Hippocampal formation (tissue), 2 donors: Measurements from ENCODE around the gene CSTF2.
"Not testable (repeated sequence)": the region's sequence is repeated elsewhere in the genome, so short reads cannot be mapped to it uniquely, and the experiment has no call there.

Experiments used
- DNase-seq, 2 donors: peaks; one replicate each; lab custom pipeline; 2025; lab: John Stamatoyannopoulos, UW

CSTF2 gene, protein sequence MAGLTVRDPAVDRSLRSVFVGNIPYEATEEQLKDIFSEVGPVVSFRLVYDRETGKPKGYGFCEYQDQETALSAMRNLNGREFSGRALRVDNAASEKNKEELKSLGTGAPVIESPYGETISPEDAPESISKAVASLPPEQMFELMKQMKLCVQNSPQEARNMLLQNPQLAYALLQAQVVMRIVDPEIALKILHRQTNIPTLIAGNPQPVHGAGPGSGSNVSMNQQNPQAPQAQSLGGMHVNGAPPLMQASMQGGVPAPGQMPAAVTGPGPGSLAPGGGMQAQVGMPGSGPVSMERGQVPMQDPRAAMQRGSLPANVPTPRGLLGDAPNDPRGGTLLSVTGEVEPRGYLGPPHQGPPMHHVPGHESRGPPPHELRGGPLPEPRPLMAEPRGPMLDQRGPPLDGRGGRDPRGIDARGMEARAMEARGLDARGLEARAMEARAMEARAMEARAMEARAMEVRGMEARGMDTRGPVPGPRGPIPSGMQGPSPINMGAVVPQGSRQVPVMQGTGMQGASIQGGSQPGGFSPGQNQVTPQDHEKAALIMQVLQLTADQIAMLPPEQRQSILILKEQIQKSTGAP

DNA sequence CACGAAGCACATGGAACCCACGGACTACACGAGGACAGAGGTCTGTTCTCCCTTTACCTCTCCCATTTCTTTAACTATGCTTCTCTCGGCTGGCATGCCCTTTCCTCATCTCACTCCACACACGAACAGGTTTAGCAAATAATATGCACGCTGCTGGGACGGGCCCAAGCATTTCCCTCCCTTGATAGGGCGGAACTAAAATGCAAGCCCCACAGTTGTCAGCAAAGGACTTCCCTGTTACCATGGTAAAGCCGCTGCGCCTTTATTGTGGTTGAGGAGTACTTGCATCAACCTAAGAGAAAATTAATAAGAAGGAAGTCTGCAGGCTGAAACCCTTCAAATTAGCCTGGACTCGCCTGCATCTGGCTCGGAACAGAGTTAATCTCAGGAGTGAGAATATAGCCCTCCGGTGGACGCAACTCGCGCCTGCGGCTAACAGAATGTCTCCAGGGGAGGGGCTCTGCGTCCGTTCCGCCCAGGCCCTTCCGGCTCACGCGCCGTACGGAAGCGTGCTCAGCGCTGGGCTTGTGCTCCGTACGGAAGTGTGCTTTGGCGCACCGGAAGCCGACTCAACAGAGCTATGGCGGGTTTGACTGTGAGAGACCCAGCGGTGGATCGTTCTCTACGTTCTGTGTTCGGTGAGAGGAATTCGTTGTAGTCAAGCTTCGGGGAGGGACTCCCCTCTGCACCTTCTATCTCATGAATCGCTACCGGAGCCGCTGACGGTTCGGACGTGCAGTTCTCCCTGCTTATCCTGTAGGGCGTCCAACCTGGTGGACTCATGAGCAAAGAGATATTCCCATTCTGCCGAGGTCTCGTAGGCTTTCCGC, at the start of gene CSTF2:
CSTF2 (plus strand) TSS at position 555 of the 830 bp plus-strand sequence; CDS start at position 581, 26 bp downstream.
- DNase-seq, result peak; percentile 39 to 58

DNA sequence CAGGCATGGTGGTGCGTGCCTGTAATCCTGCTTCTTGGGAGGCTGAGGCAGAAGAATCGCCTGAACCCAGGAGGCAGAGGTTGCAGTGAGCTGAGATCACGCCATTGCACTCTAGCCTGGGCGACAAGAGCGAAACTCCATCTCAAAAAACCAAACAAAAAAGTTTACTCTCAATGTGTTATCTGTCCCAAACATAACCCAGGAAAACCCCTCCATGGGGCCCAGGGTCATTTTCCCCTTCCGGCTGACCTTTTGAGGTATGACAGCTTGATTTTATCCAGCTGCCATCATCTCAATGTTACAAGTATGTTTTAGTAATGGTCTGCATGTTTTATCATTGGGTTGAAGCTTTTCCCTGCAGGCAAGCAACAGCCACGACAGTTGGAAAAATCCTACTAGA, 23.8 kb upstream of the CSTF2 start:
- not testable (repeated sequence) for DNase-seq

DNA sequence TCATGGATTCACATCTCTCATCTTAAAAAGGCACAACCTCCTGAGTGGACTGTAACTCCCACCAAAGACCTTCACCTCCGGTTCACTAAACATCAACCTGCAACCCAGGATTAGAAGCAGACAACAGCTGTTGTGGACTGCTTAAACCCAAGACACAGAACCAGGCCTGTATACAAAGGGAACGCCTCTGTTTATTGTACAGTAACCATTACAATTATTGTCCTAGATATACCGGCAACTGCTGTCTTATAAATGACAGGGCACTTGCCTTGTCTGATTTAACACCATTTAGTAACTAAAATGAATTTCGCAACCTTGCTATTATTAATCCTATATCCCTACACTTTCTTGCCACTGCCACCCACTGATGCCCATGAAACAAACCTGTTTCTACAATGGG, 22.8 kb upstream of the CSTF2 start:
- no peak for DNase-seq

DNA sequence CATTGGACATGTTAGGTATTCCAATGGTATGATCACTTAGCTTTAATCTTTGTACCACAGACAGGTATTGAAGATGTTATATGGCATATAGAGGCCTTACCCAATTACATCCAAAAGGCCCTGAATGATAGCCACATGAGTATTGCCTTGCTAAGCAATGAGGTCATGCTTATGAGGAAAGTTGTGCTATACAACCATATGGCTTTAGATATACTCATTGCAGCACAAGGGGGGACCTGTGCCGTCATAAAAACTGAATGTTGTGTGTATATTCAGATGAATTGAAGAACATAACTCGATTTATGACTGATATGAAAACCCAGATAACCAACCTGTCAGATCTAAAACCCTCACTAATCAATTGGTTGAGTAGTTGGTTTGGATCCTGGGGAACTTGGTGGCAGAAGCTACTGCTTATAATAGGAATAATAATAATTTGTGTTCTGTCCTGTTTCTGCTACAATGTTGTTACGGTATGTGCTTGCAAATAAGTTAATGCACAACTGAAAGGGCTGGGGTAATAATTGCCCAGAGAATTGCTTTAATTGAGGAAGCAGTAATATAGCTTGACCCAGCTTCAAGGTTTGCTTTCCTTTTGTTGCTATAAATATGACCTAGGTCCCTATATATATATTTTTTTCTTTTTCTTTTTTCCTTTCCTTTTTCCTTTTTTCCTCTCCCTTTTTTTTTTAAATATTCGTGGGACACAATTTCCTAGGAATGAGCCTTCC, 21.5 kb upstream of the CSTF2 start:
- no peak for DNase-seq

DNA sequence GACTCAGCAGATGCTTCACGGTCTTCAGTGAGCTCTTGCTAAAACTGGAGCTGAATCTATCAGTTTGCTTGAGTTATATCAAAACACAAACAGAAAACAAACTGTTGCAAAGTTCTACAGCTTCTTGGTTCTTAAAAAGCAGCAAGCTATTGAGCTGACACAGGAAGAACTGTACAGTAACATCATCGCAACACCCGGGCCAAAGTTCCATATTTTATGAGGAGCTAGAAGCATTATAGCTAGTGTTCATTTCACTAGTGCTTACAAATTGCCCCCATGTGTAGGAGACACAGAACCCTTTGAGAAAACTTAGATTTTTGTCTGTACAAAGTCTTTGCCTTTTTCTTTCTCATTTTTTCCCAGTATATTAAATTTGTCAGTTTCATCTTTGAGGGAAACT, 17.3 kb upstream of the CSTF2 start:
- no peak for DNase-seq

DNA sequence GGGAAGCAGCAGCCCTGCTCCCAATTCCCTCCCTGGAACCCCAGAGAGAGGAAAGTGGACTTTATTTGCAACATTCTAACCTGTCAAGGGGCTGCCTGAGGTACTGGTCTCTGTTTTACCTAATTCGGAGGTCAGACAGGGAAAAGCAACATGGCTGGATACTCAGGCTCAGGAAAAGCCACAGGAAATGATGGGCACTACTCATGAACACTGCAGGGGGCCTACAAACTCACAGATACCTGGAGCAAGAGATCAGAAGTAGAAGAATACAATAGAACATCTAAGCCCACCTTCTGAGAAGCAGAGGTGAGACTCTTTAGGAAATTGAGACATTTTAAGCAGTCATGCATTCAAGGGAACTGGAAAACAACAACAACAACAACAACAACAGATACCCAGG, 15.4 kb upstream of the CSTF2 start:
- no peak for DNase-seq

DNA sequence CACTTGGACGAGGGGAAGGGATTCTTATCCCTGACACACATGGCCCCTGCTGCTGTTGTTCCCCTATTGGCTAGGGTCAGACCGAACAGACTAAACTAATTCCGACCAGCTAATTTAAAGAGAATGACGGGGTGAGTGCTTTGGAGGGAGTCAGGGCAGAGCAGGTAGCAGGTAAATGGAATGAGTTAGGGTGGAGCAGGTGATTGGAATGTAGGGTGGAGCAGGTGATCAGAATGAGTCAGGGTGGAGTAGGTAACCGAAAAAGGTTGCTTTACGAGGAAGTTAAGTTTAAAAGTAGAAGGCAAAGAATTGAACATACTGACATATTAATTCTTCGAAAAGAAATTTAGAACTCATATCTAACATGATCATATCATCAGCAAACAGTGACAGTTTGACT, 11.9 kb upstream of the CSTF2 start:
- not testable (repeated sequence) for DNase-seq

DNA sequence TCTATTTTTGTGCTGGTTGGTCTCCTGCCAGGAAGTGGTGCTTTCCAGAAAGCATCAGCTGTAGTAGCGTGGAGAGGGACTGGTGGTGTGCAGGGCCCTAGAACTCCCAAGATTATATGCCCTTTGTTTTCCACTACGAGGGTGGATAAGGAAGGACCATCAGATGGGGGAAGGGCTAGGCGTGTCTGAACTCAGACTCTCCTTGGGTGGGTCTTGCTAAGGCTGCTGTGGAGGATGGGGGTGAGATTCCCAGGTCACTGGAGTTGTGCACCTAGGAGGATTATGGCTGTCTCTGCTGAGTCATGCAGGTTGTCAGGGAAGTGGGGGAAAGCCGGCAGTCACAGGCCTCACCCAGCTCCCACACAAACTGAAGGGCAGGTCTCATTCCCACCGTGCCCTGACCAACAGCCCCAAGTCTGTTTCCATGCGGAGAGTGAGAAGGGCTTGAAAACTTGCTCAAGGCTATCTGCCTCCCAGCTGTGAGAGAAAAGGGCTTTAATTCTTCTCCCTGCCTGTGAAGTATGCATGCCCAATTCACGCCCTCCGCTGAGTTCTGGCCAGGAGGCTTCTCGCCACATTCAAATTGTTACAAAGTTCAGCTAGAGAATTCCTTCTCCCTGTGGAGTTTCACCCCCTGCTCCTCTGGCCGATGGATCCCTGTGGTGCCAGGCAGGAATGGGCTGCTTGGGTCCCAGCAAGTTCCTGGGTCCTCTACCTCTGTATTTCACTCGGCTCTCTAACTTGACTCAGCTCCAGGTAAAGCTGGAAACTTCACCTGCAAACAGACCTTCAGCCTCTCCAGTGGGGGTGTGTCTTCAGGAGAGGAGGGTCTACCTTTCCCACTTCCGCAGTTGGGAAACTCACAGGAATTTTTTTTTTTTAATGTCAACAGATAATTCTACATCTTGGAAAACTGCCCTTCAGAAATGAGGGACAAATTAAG, 7.7 kb upstream of the CSTF2 start:
- DNase-seq, result no peak

DNA sequence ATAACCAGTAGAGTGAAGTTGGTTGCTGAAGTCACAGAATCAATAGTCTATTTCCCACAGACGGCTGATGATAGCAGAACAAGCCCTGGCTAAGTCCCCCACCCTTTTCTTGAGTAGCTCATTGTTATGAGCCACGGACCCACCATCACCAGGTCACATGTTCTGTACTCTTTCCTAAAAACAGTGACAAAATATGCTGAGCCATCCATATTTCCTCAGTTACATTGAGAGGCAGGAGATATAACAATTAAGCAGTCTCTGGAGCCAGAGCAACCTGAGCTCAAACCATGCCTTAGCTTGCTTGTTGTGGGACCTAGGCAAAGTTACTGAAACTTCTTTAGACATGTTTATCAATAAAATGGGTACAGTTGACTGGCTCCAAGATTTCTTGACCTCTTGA, 2.9 kb upstream of the CSTF2 start:
- DNase-seq, result no peak

DNA sequence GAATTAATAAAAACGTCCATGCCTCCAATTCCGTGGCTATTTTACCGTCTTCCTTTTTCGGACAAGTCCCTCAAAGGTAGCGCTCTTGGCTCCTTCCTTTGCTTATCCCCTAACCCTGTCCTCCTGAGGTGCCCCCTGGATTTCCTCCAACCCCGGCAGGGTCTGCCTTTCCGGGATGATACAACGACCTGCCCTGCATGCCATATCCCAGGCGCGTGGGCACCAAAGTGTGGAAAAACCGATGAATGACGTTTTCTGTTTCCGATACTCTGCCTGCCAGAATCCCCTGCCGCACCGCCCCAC, 706 bp upstream of the CSTF2 start:
- DNase-seq, result no peak

DNA sequence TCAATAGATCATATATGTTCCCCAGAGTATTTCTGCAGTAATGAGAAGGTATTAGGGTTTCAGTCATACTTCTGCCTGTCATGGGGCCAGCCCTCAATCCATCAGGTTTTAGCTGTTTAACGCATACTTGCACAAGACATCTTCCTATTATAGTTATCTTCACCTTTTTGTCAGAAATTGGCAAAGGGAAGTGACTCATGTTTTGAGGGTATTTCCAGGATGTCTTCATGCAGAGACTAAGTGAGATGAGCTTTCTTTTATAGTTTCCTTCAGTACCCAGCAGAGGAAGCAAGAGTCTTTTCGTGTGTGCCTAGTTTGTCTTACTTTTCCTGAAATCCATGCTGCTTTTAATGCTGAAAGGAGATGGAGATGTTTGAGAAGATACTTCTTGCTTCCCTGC, 9.5 kb downstream of the CSTF2 start:
- DNase-seq, result no peak

DNA sequence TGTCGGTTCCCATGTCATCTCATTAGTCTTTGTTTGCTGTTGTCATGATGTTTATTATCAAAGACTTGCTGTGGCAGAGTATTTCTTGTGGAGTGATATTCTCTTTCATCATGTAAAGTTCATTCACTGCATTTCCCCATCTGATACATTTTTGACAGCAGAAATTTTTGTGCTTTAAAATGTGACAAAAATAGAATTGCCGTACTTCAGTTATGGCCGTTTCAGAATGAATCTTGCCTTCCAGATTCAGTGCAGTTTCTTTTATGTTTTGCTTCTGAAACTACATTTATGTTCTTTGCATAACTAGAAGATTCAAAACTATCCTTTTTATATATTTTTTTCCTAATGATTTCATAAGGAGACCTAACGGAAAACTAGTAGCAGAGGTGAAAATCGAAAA, 10.0 kb downstream of the CSTF2 start:
- DNase-seq, result no peak

DNA sequence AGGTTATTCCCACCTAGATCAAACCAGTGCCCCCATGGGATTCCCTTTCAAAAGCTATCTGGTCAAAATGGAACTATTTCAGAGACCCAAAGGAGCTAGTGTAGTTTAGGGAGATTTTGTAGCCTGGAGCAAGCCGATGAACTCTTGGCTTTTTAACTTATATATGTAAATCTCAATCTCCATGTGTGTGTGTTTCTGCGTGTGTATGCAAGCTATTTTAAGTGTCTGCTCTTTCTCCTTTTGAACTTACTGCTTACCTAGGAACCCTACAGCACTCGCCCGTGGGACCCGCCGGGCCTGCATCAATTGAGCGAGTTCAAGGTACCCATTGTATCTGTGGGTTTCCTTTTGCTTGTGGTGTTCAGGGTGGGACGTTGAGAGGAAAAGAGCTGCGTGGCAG, 10.4 kb downstream of the CSTF2 start:
- no peak for DNase-seq

DNA sequence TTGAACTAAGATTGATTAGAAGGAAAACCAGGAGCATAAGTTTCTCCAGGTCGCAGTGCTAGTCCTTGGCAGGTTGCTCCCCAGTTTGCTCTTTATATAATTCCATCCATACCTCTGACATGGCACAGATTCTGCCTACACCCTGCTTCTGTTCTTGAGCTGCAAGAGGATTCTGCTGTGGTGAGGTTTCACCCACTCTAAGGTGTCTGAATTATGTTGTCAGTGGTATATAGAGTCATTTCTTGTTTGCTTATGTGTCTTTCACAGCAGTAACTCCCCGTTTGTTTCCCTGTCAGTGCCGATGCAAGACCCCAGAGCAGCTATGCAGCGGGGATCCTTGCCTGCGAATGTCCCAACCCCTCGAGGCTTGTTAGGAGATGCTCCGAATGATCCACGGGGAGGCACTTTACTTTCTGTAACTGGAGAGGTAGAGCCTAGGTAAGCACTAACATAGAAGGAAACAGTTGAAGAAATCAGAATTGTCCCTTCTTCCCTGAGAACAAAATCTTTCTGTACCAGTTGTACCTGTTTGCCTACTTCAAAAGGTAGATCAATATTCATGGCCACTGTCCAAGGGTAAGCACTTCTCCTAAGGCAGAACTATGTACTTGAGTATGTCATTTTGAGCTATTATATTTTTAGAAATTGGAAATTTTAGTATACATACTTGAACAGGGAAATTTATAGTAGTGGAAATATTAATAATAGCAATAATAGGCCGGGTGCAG, 11.2 kb downstream of the CSTF2 start:
- no peak for DNase-seq

DNA sequence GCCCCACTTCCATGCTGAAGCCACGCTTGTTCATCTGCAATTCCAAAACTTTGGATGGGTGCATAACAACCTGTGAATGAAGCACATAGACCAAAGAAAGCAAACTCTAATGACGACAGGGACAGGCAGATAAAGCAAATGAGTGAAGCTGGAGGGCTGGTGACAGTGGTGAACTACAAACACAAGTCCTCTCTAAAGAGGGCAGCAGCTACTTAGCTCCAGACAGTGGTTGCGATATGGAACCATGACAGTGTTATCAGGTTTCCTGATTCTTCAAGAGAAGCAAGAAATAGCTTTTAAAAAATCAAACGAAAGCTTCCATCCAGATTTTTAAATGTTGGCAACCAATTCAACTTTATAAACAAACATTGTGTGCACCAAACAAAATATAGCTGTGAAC, 30.1 kb downstream of the CSTF2 start:
- no peak for DNase-seq

DNA sequence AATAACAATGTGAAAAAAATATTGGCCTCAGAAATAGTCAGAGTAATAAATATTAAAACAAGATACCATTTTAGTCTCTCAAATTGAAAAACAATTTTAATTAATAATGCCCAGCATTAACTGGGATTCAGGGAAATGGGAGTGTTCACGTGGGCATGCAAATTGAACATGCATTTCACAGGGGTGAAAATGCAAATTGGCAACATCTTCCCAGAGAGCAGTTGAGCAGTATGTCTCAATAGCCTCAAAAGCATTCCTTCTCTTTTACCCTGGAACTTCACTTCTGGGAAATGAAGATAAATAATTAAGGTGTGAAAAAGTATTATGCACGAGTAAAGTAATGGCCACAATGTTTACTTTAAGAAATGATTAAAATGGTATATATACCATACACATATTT, 32.6 kb downstream of the CSTF2 start:
- DNase-seq, result no peak

DNA sequence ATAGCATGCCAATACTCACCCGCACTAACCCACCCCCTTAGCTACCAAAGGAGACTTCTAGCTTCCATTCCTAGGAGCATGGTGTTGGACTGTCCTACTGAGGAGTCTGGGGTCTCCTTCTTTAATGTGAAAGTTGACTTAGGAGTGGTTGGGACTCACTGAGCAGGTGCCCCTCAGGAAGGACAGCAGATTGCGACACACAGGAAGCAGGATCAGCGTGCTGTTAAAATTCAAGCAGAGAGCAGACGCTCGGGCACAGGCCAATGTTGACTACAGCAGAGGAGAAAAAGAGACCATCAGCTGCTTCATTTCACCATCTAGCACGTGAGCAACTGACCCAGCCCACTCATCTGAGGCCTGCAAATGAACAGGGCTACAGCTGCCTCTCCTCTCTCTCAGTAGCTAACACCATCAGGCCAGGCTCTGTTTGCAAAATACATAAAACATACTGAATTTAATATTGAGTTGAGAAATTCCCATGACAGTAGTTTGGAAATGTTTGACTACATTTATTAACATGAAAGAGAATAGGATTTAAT, 43.2 kb downstream of the CSTF2 start:
- no peak for DNase-seq

DNA sequence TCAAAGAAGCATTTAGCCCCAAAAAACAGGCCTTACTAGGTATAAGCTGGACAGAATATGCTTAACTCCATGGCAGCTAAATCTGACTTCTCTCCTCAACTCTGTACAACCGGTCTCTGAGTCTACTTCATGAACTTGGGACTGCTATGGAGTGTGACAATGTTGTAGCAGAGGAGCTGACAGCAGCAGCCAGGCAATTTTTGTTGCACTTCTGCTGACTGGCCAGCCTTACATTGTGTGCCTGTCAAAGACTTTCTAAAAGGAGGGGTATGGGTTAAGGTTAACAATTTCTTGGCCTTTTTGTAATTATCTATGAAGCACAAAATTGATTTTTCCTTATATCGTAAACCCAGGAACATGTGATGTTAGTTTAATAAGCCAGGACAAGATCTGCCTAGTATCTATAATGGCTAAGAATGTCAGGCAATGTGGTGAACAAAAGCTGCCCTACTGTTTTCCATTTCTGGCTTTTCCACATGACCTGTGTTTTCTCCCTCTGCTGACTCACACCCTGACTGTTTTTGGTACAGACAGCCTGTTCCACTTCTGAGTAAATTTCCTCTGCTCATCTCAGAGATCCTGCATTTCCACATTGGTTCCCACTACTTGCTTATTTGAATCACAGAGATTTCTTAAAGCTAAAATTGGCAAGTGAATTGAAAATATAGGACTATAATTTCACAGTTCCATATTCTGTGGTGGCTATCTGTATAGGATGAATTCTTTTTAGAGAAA, 44.6 kb downstream of the CSTF2 start:
- DNase-seq, result peak in 1 of 2 donors; percentile 4

DNA sequence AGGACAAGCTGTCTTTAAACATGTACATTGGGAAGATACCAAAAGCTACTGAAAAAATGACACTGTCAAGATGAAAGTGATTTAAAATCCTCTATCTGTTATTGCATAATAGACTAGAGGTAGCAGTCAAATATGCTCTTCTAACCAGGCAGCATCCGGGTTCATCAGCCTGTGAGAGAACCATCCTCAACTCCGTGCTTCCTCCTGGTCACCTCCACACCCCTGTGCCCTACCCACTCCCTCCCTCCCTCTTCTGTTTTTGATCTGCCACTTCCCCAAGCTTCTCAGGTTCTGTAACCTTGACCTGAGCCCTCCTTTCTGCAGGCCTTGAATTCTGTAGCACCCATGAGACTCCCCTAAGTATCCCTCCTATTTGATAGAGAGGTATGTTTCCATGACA, 48.1 kb downstream of the CSTF2 start:
- DNase-seq, result no peak

DNA sequence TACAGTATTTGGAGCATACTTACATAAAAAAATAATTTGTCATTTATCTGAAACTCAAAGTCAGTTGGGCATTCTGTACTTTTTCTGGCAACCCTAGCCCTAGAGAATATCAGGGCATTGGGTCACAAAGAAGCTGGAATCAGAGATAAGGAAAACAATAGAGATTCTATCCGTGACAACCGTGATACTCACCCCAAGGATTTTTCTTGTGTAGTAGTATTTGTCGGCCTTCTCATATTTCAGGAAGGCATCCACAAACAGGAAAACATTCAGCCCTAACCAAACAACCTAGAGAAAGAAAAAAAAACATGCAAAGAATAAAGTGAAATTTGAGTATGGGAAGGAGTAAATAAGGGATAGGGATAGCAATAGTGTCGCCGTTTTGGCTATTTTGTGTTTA, 50.3 kb downstream of the CSTF2 start:
- no peak for DNase-seq
